Uterus (tissue), 4 donors: Measurements from ENCODE around the gene SELENOI. TPM values are rescaled to one million over a fixed set of nuclear protein-coding genes. Genes with fewer than 3 reads are reported as not detected.

Experiments
- DNase-seq, 2 donors: peaks; one replicate each; pipeline ENCODE4 v3.0.0-alpha.2; 2019 to 2020
- H3K27ac ChIP-seq, 2 donors: fragments of 200-600 bp; sonication (generic); 1 replicate in 1 of 2; 2 replicates in 1 of 2; pipeline ENCODE4 v1.5.1; 2016 to 2018
- H3K27me3 ChIP-seq, 2 donors: fragments of 200-600 bp; sonication (generic); one replicate each; pipeline ENCODE4 v1.5.1; 2018 to 2019; ENCODE audit warnings: control low read depth in 1 of 2
- H3K36me3 ChIP-seq, 2 donors: fragments of 200-600 bp; sonication (generic); one replicate each; pipeline ENCODE4 v1.5.1; 2019; ENCODE audit warnings: control low read depth in 1 of 2
- H3K4me1 ChIP-seq, 2 donors: fragments of 200-600 bp; sonication (generic); one replicate each; pipeline ENCODE4 v1.5.1; 2018 to 2019; ENCODE audit warnings: control low read depth in 1 of 2
- H3K4me3 ChIP-seq, 2 donors: fragments of 200-600 bp; sonication (generic); 1 replicate in 1 of 2; 2 replicates in 1 of 2; pipeline ENCODE4 v1.5.1; 2018 to 2019; ENCODE audit warnings: mild to moderate bottlenecking in 1 of 2
- H3K9me3 ChIP-seq, 2 donors: fragments of 200-600 bp; sonication (generic); one replicate each; pipeline ENCODE4 v1.5.1; 2019; ENCODE audit warnings: control low read depth in 1 of 2
- CTCF ChIP-seq, 4 experiments: fragments of 200-600 bp in 2 of 4; fragments of 450-650 bp in 2 of 4; sonication (generic) in 2 of 4; IDR thresholded peaks; one replicate each; pipeline ENCODE4 v1.5.1; 2016 to 2019; ENCODE audit warnings: antibody characterized with exemption in 4 of 4, mild to moderate bottlenecking in 2 of 4, moderate library complexity in 1 of 4
- POLR2A ChIP-seq, 2 donors: fragments of 450-650 bp; IDR thresholded peaks; one replicate each; pipeline ENCODE4 v1.6.1; 2016; ENCODE audit warnings: antibody characterized with exemption in 2 of 2, mild to moderate bottlenecking in 1 of 2, moderate library complexity in 1 of 2
- intact Hi-C: fragments of 100-400 bp; cut with DNase I; formaldehyde crosslinking; loops from one replicate; pipeline ENCODE4 v1.15.1; 2023; ENCODE audit warnings: low total_unique reads
- total RNA-seq, 4 donors: library from RNA; depleted of rRNA in 3 of 4; stranded (reverse); fragments of >200 nt in 3 of 4; gene quantifications; one replicate each; pipeline versions ENCODE4 v1.1.0 to v1.2.4, GENCODE V29; 2014 to 2023
- donor health status: DM: yes; HTN: yes; CAD: no.

SELENOI gene
- total RNA-seq, 4 donors from 2014 or later: 2.8 to 27.9 (median 13.1) TPM

GRCh38 chr2:26442301-26442700, 96.4 kb downstream of the SELENOI start:
- no peak overlapping the region for H3K27ac ChIP-seq
- H3K4me3 ChIP-seq: no peak overlapping the region
- TF ChIP-seq POLR2A (IDR thresholded peaks at IDR 0.05): no peak
- no peak for TF ChIP-seq CTCF (IDR thresholded peaks at IDR 0.05)
- intact Hi-C loops: no loop called here
- no peaks in the 10 kb centered on the region for H3K9me3 ChIP-seq
- H3K4me1 ChIP-seq: no peaks in the 10 kb centered on the region
- no peaks in the 10 kb centered on the region for H3K36me3 ChIP-seq
- DNase-seq: no peak
- H3K27me3 ChIP-seq: no peaks in the 10 kb centered on the region

- intact Hi-C loops: no loop called here
- no peak for TF ChIP-seq POLR2A (IDR thresholded peaks at IDR 0.05)
- no peak for TF ChIP-seq CTCF (IDR thresholded peaks at IDR 0.05)
- no peaks in the 10 kb centered on the region for H3K9me3 ChIP-seq
- H3K27ac ChIP-seq: no peak overlapping the region
- no peaks in the 10 kb centered on the region for H3K36me3 ChIP-seq
- no peaks in the 10 kb centered on the region for H3K27me3 ChIP-seq
- no peaks in the 10 kb centered on the region for H3K4me1 ChIP-seq
- DNase-seq: no peak
- H3K4me3 ChIP-seq: no peak overlapping the region
Observed at GRCh38 chr2:26442707-26443106, 96.8 kb downstream of the SELENOI start.

GRCh38 chr2:26444236-26444635, 98.3 kb downstream of the SELENOI start:
- H3K4me3 ChIP-seq: no peak overlapping the region
- no peaks in the 10 kb centered on the region for H3K4me1 ChIP-seq
- H3K27ac ChIP-seq: no peak overlapping the region
- intact Hi-C loops: no loop called here
- DNase-seq: no peak
- H3K27me3 ChIP-seq: no peaks in the 10 kb centered on the region
- no peaks in the 10 kb centered on the region for H3K9me3 ChIP-seq
- H3K36me3 ChIP-seq: no peaks in the 10 kb centered on the region
- TF ChIP-seq CTCF (IDR thresholded peaks at IDR 0.05): no peak

Other genes starting within 250 kb of the SELENOI start
- gene GAREM2, start 173.1 kb upstream of the SELENOI start, total RNA-seq: 1 to 10 TPM in 3 of 4 donors, under 1 TPM in 1; under 0.01 to 5.1 (median 2.2) TPM
- 100 to 1,000 TPM in 2 of 4 donors, 10 to 100 TPM in 2; 93.8 to 151 (median 110) TPM for gene HADHA, start 101.5 kb upstream of the SELENOI start, total RNA-seq
- 100 to 1,000 TPM in 2 of 4 donors, 10 to 100 TPM in 2; 45.3 to 126 (median 82.5) TPM for gene HADHB, start 101.2 kb upstream of the SELENOI start, total RNA-seq
- gene ADGRF3, start 646 bp downstream of the SELENOI start, total RNA-seq: under 1 TPM in 2 of 4 donors, not detected in 2; 0.21 to 0.27 TPM
- 1 to 10 TPM in 2 of 4 donors, under 1 TPM in 1, not detected in 1; 0.85 to 2.4 (median 1.9) TPM for gene DRC1, start 55.8 kb downstream of the SELENOI start, total RNA-seq
- under 1 TPM in 1 of 4 donors, not detected in 3; 0.21 TPM for gene OTOF, start 132.0 kb downstream of the SELENOI start, total RNA-seq